Activated naive CD4-positive, alpha-beta T cell treated with anti-CD3 and anti-CD28 coated beads, Interleukin-2, amount 10 ng/mL, durations not matched to agents 5 hours and 36 hours (primary cell): ENCODE measurements around the gene SSX1. TPM values are rescaled to one million over a fixed set of nuclear protein-coding genes. Genes with fewer than 3 reads are reported as not detected.

ENCODE experiments used
- total RNA-seq, 2 experiments: library from RNA; stranded (reverse); gene quantifications; one replicate each; pipeline ENCODE4 v1.2.3, GENCODE V29; 2021

SSX1 gene
- not detected for total RNA-seq

GRCh38 chrX:48255062-48255796, at the start of gene SSX1:
Gene SSX1, plus strand, starts transcription at chrX:48255392. Its CDS starts 1,850 bp downstream, at chrX:48257242.

Other genes with a start within 250 kb of the SSX1 start
- not detected for gene SPACA5, start 248.4 kb upstream of the SSX1 start, total RNA-seq
- gene ZNF630, start 183.8 kb upstream of the SSX1 start, total RNA-seq: 1 to 10 TPM; 1.2 to 1.3 TPM
- gene SPACA5B, start 124.8 kb upstream of the SSX1 start, total RNA-seq: not detected
- not detected for gene SSX5, start 58.6 kb upstream of the SSX1 start, total RNA-seq
- not detected for gene SSX3, start 101.3 kb downstream of the SSX1 start, total RNA-seq
- gene SSX4, start 128.1 kb downstream of the SSX1 start, total RNA-seq: not detected
- gene SSX4B, start 156.6 kb downstream of the SSX1 start, total RNA-seq: not detected
- gene SLC38A5, start 214.9 kb downstream of the SSX1 start, total RNA-seq: 10 to 100 TPM; 70.9 to 73.0 TPM
- gene FTSJ1, start 220.8 kb downstream of the SSX1 start, total RNA-seq: 10 to 100 TPM; 49.3 to 51.5 TPM